ENCODE results near the gene CEACAM4. TPM values are rescaled to one million over a fixed set of nuclear protein-coding genes. Genes with fewer than 3 reads are reported as not detected.

Gene CEACAM4
- polyA plus RNA-seq, 1 donor (not counting 4 experiments of a cell fraction or from before 2014, with no cell fraction given): not detected

GRCh38 chr19:41577144-41577830 is 49.6 kb downstream of the CEACAM4 start:
- TF ChIP-seq CTCF (optimal IDR thresholded peaks at IDR 0.05 in 1 of 3, IDR thresholded peaks at IDR 0.05 in 1 of 3, conservative IDR thresholded peaks at IDR 0.05 in 1 of 3; ENCODE audit: extremely low read depth in 1 of 3, insufficient read depth in 2 of 3, low read length in 3 of 3): no peak
- TF ChIP-seq EZH2 (IDR thresholded peaks at IDR 0.05; ENCODE audit: low read length): no peak
- no peak for DNase-seq (ENCODE audit: low read depth, low spot score)
- Histone ChIP-seq H3K4me2 (ENCODE audit: control insufficient read depth, extremely low read depth, insufficient read depth, low read depth, low read length) (no peak overlapping the region), H3K9me3 (ENCODE audit: control insufficient read depth, low read depth, low read length) (peaks cover under 1% of the 10 kb centered on the region), H3K9ac (ENCODE audit: control insufficient read depth, extremely low read depth, insufficient read depth, low read length) (no peak overlapping the region), H3K36me3 (ENCODE audit: control insufficient read depth in 2 of 2, extremely low read depth in 1 of 2, insufficient read depth in 2 of 2, low read length in 2 of 2) (no peaks in the 10 kb centered on the region), H3K79me2 (ENCODE audit: control insufficient read depth, insufficient read depth, low read length) (no peaks in the 10 kb centered on the region), H3K27ac (ENCODE audit: control insufficient read depth, insufficient read depth, low read length) (no peak overlapping the region), H3K9me1 (ENCODE audit: control insufficient read depth, extremely low read depth, insufficient read depth, low read length) (no peaks in the 10 kb centered on the region), H4K20me1 (ENCODE audit: control insufficient read depth, extremely low read depth, insufficient read depth, low read length) (no peaks in the 10 kb centered on the region), H2AFZ (ENCODE audit: control insufficient read depth, low read length) (no peak overlapping the region), H3K27me3 (ENCODE audit: control insufficient read depth, extremely low read depth, insufficient read depth, low read length) (peaks cover 9% of the 10 kb centered on the region), H3K4me1 (ENCODE audit: control insufficient read depth, extremely low read depth, insufficient read depth, low read length) (no peaks in the 10 kb centered on the region), H3K4me3 (ENCODE audit: control insufficient read depth in 2 of 3, extremely low read depth in 1 of 3, insufficient read depth in 2 of 3, low read depth in 1 of 3, low read length in 3 of 3) (no peak overlapping the region)
- no peak for FAIRE-seq
- dilution Hi-C loops (cut with MboI; ENCODE audit: extremely low pct_ligation_motif_present, low sequenced_read_pairs): no loop called here

- dilution Hi-C loops (cut with MboI; ENCODE audit: extremely low pct_ligation_motif_present, low sequenced_read_pairs): no loop called here
- DNase-seq (ENCODE audit: low read depth, low spot score) (no peak), FAIRE-seq (no peak)
- Histone ChIP-seq H3K27ac (ENCODE audit: control insufficient read depth, insufficient read depth, low read length) (no peak within 1 kb of the TSS), H3K4me3 (ENCODE audit: control insufficient read depth in 2 of 3, extremely low read depth in 1 of 3, insufficient read depth in 2 of 3, low read depth in 1 of 3, low read length in 3 of 3) (no peak within 1 kb of the TSS), H3K36me3 (ENCODE audit: control insufficient read depth in 2 of 2, extremely low read depth in 1 of 2, insufficient read depth in 2 of 2, low read length in 2 of 2) (no peaks in the 10 kb centered on the region), H3K9ac (ENCODE audit: control insufficient read depth, extremely low read depth, insufficient read depth, low read length) (no peak within 1 kb of the TSS), H3K9me3 (ENCODE audit: control insufficient read depth, low read depth, low read length) (no peaks in the 10 kb centered on the region), H3K79me2 (ENCODE audit: control insufficient read depth, insufficient read depth, low read length) (no peaks in the 10 kb centered on the region), H2AFZ (ENCODE audit: control insufficient read depth, low read length) (no peak within 1 kb of the TSS), H3K27me3 (ENCODE audit: control insufficient read depth, extremely low read depth, insufficient read depth, low read length) (peaks cover 11% of the 10 kb centered on the region), H3K9me1 (ENCODE audit: control insufficient read depth, extremely low read depth, insufficient read depth, low read length) (no peaks in the 10 kb centered on the region), H3K4me2 (ENCODE audit: control insufficient read depth, extremely low read depth, insufficient read depth, low read depth, low read length) (no peak within 1 kb of the TSS), H4K20me1 (ENCODE audit: control insufficient read depth, extremely low read depth, insufficient read depth, low read length) (no peaks in the 10 kb centered on the region), H3K4me1 (ENCODE audit: control insufficient read depth, extremely low read depth, insufficient read depth, low read length) (no peaks in the 10 kb centered on the region)
- TF ChIP-seq EZH2 (IDR thresholded peaks at IDR 0.05; ENCODE audit: low read length): no peak
- TF ChIP-seq CTCF (optimal IDR thresholded peaks at IDR 0.05 in 1 of 3, IDR thresholded peaks at IDR 0.05 in 1 of 3, conservative IDR thresholded peaks at IDR 0.05 in 1 of 3; ENCODE audit: extremely low read depth in 1 of 3, insufficient read depth in 2 of 3, low read length in 3 of 3): no peak
These were observed 50.9 kb downstream of the CEACAM4 start, which contains the start of gene CEACAM21 for GRCh38 chr19:41575998-41576397. Gene CEACAM21 (plus strand): TSS chr19:41576166. CDS start chr19:41576275, 109 bp downstream.

All from keratinocyte (primary cell).